GM21526 (cell line): ENCODE measurements around the gene KIAA1958.

Experiments used
- ATAC-seq: cut with Tn5 transposase; IDR thresholded peaks from one replicate; pipeline ENCODE4 v1.9.1; 2021; ENCODE audit warnings: moderate library complexity; ENCODE audit not compliant: unreplicated experiment, low FRiP score

Gene KIAA1958

GRCh38 chr9:112553256-112553826 lies 66.7 kb downstream of the KIAA1958 start:
- ATAC-seq: no peak

GRCh38 chr9:112554516-112554915 lies 67.9 kb downstream of the KIAA1958 start:
- ATAC-seq: no peak

- no peak for ATAC-seq
Measured at GRCh38 chr9:112555101-112555643, 68.5 kb downstream of the KIAA1958 start.

GRCh38 chr9:112555844-112556482 lies 69.3 kb downstream of the KIAA1958 start:
- ATAC-seq: no peak

GRCh38 chr9:112556497-112557442 lies 70.1 kb downstream of the KIAA1958 start:
- no peak for ATAC-seq

- ATAC-seq: no peak
Measured at GRCh38 chr9:112558476-112558875, 71.8 kb downstream of the KIAA1958 start.

GRCh38 chr9:112558978-112559377 lies 72.4 kb downstream of the KIAA1958 start:
- no peak for ATAC-seq

GRCh38 chr9:112559629-112560413 lies 73.2 kb downstream of the KIAA1958 start:
- no peak for ATAC-seq

GRCh38 chr9:112562235-112562958 lies 75.8 kb downstream of the KIAA1958 start:
- ATAC-seq: no peak

GRCh38 chr9:112569186-112569585 lies 82.6 kb downstream of the KIAA1958 start:
- no peak for ATAC-seq

- ATAC-seq: no peak
Measured at GRCh38 chr9:112570671-112571167, 84.1 kb downstream of the KIAA1958 start.

GRCh38 chr9:112571624-112572355 lies 85.2 kb downstream of the KIAA1958 start:
- ATAC-seq: no peak

- no peak for ATAC-seq
Measured at GRCh38 chr9:112572416-112572815, 85.8 kb downstream of the KIAA1958 start.

- ATAC-seq: no peak
Measured at GRCh38 chr9:112574008-112574407, 87.4 kb downstream of the KIAA1958 start.

- ATAC-seq: no peak
Measured at GRCh38 chr9:112575107-112575506, 88.5 kb downstream of the KIAA1958 start.

GRCh38 chr9:112581469-112582176 lies 95.0 kb downstream of the KIAA1958 start:
- ATAC-seq: no peak

GRCh38 chr9:112582371-112583262 lies 96.0 kb downstream of the KIAA1958 start:
- ATAC-seq: no peak
